Thyroid gland (tissue), 4 donors: ENCODE results near the gene MEIS3. TPM values are rescaled to one million over a fixed set of nuclear protein-coding genes. Genes with fewer than 3 reads are reported as not detected.
"Not testable (repeated sequence)": the region's sequence is repeated elsewhere in the genome, so short reads cannot be mapped to it uniquely, and the experiment has no call there.

Experiments used
- DNase-seq, 2 donors: peaks; one replicate each; pipeline ENCODE4 v3.0.0-alpha.2; 2019
- H3K27ac ChIP-seq, 3 donors: fragments of 200-600 bp; sonication (generic); 1 replicate in 2 of 3; 2 replicates in 1 of 3; pipeline ENCODE4 v1.5.1; 2016 to 2019; ENCODE audit warnings: mild to moderate bottlenecking in 1 of 3, moderate library complexity in 1 of 3
- H3K27me3 ChIP-seq: fragments of 200-600 bp; sonication (generic); one replicate; pipeline ENCODE4 v1.5.1; 2019
- H3K36me3 ChIP-seq, 2 donors: fragments of 200-600 bp; sonication (generic); one replicate each; pipeline ENCODE4 v1.5.1; 2016 to 2019
- H3K4me1 ChIP-seq, 2 donors: fragments of 200-600 bp; sonication (generic); one replicate each; pipeline ENCODE4 v1.5.1; 2017 to 2019
- H3K4me3 ChIP-seq, 3 donors: fragments of 200-600 bp; sonication (generic); replicated peaks in 1 of 3; 1 replicate in 2 of 3; 2 replicates in 1 of 3; pipeline ENCODE4 v1.5.1; 2016; ENCODE audit warnings: mild to moderate bottlenecking in 1 of 3
- H3K9me3 ChIP-seq: fragments of 200-600 bp; sonication (generic); one replicate; pipeline ENCODE4 v1.5.1; 2017
- CTCF ChIP-seq, 6 experiments: fragments of 200-600 bp in 3 of 6; fragments of 450-650 bp in 3 of 6; sonication (generic) in 3 of 6; IDR thresholded peaks; one replicate each; pipeline ENCODE4 v1.5.1; 2016 to 2019; ENCODE audit warnings: antibody characterized with exemption in 6 of 6, mild to moderate bottlenecking in 2 of 6, inconsistent platforms in 1 of 6, moderate library complexity in 1 of 6
- POLR2A ChIP-seq, 2 donors: fragments of 450-650 bp; IDR thresholded peaks; one replicate each; pipeline ENCODE4 v1.6.1; 2017; ENCODE audit warnings: antibody characterized with exemption in 2 of 2, mild to moderate bottlenecking in 2 of 2, moderate library complexity in 1 of 2
- WGBS, 2 donors: methylation state at CpG; one replicate each; pipeline ENCODE4 v1.1.5; 2017; 5-methylcytosine and 5-hydroxymethylcytosine counted together
- intact Hi-C: fragments of 100-400 bp; cut with DNase I; formaldehyde crosslinking; loops from one replicate; pipeline ENCODE4 v1.15.1; 2023
- total RNA-seq, 4 donors: library from RNA; depleted of rRNA; stranded (reverse); fragments of >200 nt; gene quantifications; one replicate each; pipeline ENCODE4 v1.2.3, GENCODE V29; 2016

MEIS3 gene
- total RNA-seq, 4 donors from 2014 or later = 3.6 to 15.3 (median 6.1) TPM

GRCh38 chr19:47417107-47417745 lies 2.1 kb downstream of the MEIS3 start:
- DNase-seq = no peak
- H3K27me3 ChIP-seq = peaks cover 14% of the 10 kb centered on the region
- no peaks in the 10 kb centered on the region for H3K4me1 ChIP-seq
- H3K27ac ChIP-seq = no peak overlapping the region
- WGBS, 2 donors = 9 to 33% methylated on average over 17 to 18 of the region's 18 CpGs
- no peaks in the 10 kb centered on the region for H3K36me3 ChIP-seq
- TF ChIP-seq CTCF (IDR thresholded peaks at IDR 0.05) = no peak
- no peak for TF ChIP-seq POLR2A (IDR thresholded peaks at IDR 0.05)
- intact Hi-C loops = no loop called here
- H3K9me3 ChIP-seq = no peaks in the 10 kb centered on the region
- H3K4me3 ChIP-seq = no peak overlapping the region

- Histone ChIP-seq H3K9me3 (no peaks in the 10 kb centered on the region), H3K4me3 (no peak overlapping the region), H3K27me3 (peaks cover 9% of the 10 kb centered on the region), H3K4me1 (no peaks in the 10 kb centered on the region), H3K36me3 (no peaks in the 10 kb centered on the region), H3K27ac (no peak overlapping the region)
- intact Hi-C loops = no loop called here
- WGBS, 2 donors = 31 to 47% methylated on average over 12 of the region's 12 CpGs
- no peak for DNase-seq
- no peak for TF ChIP-seq CTCF (IDR thresholded peaks at IDR 0.05)
- TF ChIP-seq POLR2A (IDR thresholded peaks at IDR 0.05) = no peak
Measured at GRCh38 chr19:47416643-47416985, 2.7 kb downstream of the MEIS3 start.

- Histone ChIP-seq H3K4me1 (no peaks in the 10 kb centered on the region), H3K36me3 (no peaks in the 10 kb centered on the region), H3K9me3 (no peaks in the 10 kb centered on the region), H3K27ac (no peak overlapping the region), H3K27me3 (peaks cover 9% of the 10 kb centered on the region), H3K4me3 (no peak overlapping the region)
- no peak for DNase-seq
- intact Hi-C loops = no loop called here
- 91% methylated on average over 14 to 21 of the region's 21 CpGs for WGBS, 2 donors
- no peak for TF ChIP-seq CTCF (IDR thresholded peaks at IDR 0.05)
- TF ChIP-seq POLR2A (IDR thresholded peaks at IDR 0.05) = no peak
Measured at GRCh38 chr19:47415953-47416642, 3.2 kb downstream of the MEIS3 start.

GRCh38 chr19:47414469-47414868 lies 4.9 kb downstream of the MEIS3 start:
- DNase-seq = no peak
- intact Hi-C loops = no loop called here
- TF ChIP-seq CTCF (IDR thresholded peaks at IDR 0.05) (no peak), POLR2A (IDR thresholded peaks at IDR 0.05) (no peak)
- no peaks in the 10 kb centered on the region for H3K4me1 ChIP-seq
- H3K36me3 ChIP-seq = no peaks in the 10 kb centered on the region
- 80 to 85% methylated on average over 8 to 13 of the region's 21 CpGs for WGBS, 2 donors
- no peak overlapping the region for H3K4me3 ChIP-seq
- peaks cover 4% of the 10 kb centered on the region for H3K27me3 ChIP-seq
- H3K27ac ChIP-seq = no peak overlapping the region
- H3K9me3 ChIP-seq = no peaks in the 10 kb centered on the region

- WGBS, 2 donors = 89 to 95% methylated on average over 15 to 16 of the region's 16 CpGs
- no peak overlapping the region for H3K27ac ChIP-seq
- H3K4me1 ChIP-seq = no peaks in the 10 kb centered on the region
- no peak for DNase-seq
- peaks cover 4% of the 10 kb centered on the region for H3K27me3 ChIP-seq
- H3K4me3 ChIP-seq = no peak overlapping the region
- H3K36me3 ChIP-seq = no peaks in the 10 kb centered on the region
- H3K9me3 ChIP-seq = no peaks in the 10 kb centered on the region
- intact Hi-C loops = no loop called here
- TF ChIP-seq CTCF (IDR thresholded peaks at IDR 0.05) (no peak), POLR2A (IDR thresholded peaks at IDR 0.05) (no peak)
Measured at GRCh38 chr19:47413941-47414340, 5.4 kb downstream of the MEIS3 start.

GRCh38 chr19:47411696-47412095 lies 7.6 kb downstream of the MEIS3 start:
- H3K27ac ChIP-seq, H3K27me3 ChIP-seq, intact Hi-C loops, H3K9me3 ChIP-seq, H3K36me3 ChIP-seq, H3K4me1 ChIP-seq, DNase-seq, H3K4me3 ChIP-seq: not testable (repeated sequence)
- WGBS, 2 donors = 79 to 80% methylated on average over 9 of the region's 9 CpGs
